ENCODE measurements around the gene ABCC11.
A peak's percentile ranks its signal among the peaks of the same experiment; 100 is the strongest.
"Not testable (repeated sequence)": the region's sequence is repeated elsewhere in the genome, so short reads cannot be mapped to it uniquely, and the experiment has no call there.

The ABCC11 gene

GRCh38 chr16:48201515-48202201, 45.7 kb downstream of the ABCC11 start:
- DNase-seq (ENCODE audit: low read depth in 2 of 2): no peak

GRCh38 chr16:48197294-48197693, 50.0 kb downstream of the ABCC11 start:
- DNase-seq (ENCODE audit: low read depth in 2 of 2): no peak

GRCh38 chr16:48194828-48195556, 52.3 kb downstream of the ABCC11 start:
- DNase-seq (ENCODE audit: low read depth in 2 of 2): no peak

DNA sequence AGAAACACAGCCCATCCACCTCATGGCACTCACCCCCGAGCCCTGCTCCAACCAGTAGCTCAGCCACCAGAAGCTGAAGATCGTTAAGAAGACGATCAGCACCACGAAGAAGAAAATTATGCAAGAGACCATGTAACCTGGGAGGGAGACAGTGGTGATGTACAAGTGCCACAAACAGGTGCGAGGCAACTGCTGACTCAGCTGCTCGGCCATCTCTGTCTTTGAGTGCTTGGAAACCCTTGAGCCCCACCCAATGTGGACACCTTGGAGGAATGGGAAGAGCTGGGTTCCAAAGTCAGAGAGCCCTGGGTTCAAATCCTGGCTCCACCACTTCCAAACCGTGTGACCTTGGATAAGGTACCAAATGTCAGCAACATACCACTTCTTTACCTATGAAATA, 53.5 kb downstream of the ABCC11 start:
- DNase-seq (ENCODE audit: low read depth in 2 of 2): no peak

GRCh38 chr16:48188449-48189102, 58.8 kb downstream of the ABCC11 start:
- no peak for DNase-seq (ENCODE audit: low read depth in 2 of 2)

- no peak for DNase-seq (ENCODE audit: low read depth in 2 of 2)
Measured at GRCh38 chr16:48187779-48188178, 59.6 kb downstream of the ABCC11 start.

DNA sequence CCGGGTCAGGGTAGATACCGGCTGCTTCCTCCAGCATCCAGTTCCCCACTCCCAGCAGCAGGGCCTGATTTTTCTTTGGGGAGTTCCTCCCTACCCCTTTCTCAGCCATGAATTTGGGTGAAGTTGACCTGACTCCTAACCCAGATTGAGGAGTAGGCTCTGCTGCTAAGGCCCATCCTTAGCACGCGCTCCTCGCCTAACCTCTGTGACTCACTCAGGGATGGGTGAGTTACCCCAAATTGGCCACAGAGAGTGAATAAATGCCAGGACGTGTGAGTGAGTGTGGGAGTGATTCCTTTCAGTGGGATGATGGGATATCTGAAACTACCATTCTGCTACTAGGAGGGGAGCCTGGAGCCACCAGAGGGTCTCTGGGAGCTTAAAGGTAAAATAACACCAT, 62.7 kb downstream of the ABCC11 start:
- DNase-seq (ENCODE audit: low read depth in 2 of 2): no peak

DNA sequence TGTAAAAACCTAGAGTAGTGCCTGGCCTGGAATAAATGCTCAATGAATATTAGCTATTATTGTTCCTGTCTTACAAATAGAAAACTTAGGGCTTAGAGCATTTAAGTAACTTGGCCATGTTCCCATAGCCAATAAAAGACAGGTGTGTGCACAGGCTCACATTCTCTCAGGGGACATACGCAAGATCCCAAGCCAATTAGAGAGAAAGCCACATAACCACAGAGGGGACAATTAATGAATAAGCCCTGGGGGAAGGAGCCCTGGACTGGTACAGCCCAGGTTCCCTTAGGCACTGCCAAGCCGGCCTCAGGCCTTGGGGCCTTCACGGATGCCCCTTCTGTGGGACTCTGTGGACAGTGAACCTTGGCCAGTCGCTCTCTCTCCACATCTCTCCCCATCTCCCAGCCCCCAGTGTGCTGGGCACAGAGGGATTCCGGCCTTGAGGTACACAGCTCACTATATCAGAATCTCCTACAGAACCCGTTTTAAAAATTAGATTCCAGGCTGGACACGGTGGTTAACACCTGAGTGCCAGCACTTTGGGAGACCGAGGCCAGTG, 64.3 kb downstream of the ABCC11 start:
- no peak for DNase-seq (ENCODE audit: low read depth in 2 of 2)

DNA sequence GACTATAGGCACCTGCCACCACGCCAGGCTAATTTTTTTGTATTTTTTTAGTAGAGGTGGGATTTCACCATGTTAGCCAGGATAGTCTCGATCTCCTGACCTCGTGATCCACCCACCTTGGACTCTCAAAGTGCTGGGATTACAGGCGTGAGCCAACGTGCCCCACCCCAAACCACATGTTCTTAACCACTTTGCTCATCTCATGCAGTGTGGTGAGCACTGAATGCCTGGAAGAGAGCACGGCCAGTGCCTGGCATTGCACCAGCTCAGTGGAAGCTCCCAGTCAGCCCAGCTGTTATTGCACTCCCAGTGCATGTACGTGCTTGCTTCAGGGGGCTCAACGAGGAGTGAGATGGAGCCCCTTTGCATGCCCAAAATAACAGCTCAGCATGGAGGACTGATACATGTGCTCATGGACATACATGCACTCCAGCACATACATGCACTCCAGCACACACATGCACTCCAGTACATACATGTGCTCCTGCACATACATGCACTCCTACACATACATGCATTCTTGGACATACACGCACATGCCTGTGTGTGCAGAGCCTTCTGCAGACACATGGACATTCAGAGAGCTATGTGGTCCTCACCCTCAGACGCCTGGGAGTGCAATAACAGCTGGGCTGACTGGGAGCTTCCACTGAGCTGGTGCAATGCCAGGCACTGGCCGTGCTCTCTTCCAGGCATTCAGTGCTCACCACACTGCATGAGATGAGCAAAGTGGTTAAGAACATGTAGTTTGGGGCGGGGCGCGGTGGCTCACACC, 65.4 kb downstream of the ABCC11 start:
- not testable (repeated sequence) for DNase-seq (ENCODE audit: low read depth in 2 of 2)

- no peak for DNase-seq (ENCODE audit: low read depth in 2 of 2)
Measured at GRCh38 chr16:48180868-48181480, 66.4 kb downstream of the ABCC11 start.

- no peak for DNase-seq (ENCODE audit: low read depth in 2 of 2)
Measured at GRCh38 chr16:48176635-48177408, 70.5 kb downstream of the ABCC11 start.

GRCh38 chr16:48173889-48174288, 73.5 kb downstream of the ABCC11 start:
- no peak for DNase-seq (ENCODE audit: low read depth in 2 of 2)

DNA sequence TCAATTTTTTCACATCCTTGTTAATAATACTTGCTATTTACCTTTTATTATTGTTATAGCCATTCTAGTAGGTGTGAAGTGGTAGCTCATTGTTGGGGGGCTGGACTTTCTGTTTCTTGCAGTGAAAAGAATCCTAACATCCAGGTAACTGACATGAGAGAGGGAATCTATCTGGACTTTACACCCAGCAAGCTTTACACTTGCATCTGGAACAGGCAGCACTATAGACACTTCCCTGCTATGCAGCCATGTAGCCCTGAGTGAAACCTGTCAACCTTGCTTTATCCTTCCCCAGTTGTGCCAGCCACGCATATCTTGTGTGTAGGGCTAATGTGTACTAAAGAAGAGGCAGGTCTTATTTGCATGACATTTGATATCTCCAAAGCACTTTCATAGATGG, 74.7 kb downstream of the ABCC11 start:
- no peak for DNase-seq (ENCODE audit: low read depth in 2 of 2)

DNA sequence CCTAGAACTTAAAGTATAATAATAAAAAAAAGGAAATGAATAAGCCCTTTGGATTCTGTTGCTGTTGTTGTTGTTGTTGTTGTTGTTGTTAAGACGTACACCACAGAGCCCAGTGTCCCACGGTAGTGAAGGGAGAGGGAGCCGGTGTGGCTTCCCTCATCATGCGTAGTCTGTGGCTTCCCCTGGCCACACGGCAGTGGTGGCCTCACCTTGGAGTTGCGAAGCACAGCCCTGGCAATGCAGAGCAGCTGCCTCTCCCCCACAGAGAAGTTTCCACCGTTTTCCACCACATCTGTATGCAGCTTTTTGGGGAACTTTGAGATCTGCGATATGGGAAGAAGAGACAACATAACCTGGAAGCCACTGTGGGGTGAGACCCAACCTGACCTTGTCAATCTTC, 77.4 kb downstream of the ABCC11 start:
- DNase-seq (ENCODE audit: low read depth in 2 of 2): no peak

- no peak for DNase-seq (ENCODE audit: low read depth in 2 of 2)
Measured at GRCh38 chr16:48168075-48168474, 79.3 kb downstream of the ABCC11 start.

DNA sequence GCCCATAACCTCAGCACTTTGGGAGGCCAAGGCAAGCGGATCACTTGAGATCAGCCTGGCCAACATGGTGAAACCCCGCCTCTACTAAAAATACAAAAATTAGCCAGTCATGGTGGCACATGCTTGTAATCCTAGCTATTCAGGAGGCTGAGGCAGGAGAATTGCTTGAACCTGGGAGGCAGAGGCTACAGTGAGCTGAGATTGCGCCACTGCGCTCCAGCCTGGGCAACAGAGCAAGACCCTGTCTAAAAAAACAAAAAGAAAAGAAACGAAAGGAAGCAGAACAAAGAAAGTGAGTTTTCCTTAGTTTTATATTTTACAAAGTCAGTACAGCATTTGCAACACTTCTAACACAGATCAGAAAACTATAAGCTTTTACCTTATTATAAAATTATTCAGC, 80.7 kb downstream of the ABCC11 start:
- DNase-seq (ENCODE audit: low read depth in 2 of 2): not testable (repeated sequence)

DNA sequence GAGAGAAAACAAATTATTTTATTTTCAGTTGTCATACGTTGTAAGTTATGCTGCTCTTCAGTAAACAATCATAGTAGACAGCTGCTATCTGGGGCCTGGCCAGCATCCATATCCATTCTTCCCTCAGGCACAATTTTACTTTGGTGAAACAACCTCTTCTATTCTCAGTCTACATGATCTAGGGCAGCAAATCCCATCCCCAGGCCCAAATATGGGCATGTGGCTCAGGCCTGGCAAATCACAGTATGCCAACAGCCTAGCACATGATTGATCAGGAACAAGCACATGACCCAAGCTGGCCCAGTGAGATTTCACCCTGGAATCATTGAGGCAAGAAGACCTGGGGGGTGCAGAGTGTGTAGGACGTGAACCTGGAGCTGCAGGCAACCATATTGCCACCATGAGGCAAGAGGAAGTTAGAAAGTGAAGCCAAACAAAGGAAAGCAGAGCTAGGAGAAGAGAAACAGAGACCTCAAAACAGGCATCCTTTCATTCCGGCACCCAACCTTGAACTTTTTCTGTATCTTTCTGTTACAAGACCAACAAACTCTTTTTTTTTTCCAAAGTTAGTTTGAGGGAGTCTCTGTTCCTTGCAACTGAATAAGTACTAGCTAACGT, 81.3 kb downstream of the ABCC11 start:
- no peak for DNase-seq (ENCODE audit: low read depth in 2 of 2)

DNA sequence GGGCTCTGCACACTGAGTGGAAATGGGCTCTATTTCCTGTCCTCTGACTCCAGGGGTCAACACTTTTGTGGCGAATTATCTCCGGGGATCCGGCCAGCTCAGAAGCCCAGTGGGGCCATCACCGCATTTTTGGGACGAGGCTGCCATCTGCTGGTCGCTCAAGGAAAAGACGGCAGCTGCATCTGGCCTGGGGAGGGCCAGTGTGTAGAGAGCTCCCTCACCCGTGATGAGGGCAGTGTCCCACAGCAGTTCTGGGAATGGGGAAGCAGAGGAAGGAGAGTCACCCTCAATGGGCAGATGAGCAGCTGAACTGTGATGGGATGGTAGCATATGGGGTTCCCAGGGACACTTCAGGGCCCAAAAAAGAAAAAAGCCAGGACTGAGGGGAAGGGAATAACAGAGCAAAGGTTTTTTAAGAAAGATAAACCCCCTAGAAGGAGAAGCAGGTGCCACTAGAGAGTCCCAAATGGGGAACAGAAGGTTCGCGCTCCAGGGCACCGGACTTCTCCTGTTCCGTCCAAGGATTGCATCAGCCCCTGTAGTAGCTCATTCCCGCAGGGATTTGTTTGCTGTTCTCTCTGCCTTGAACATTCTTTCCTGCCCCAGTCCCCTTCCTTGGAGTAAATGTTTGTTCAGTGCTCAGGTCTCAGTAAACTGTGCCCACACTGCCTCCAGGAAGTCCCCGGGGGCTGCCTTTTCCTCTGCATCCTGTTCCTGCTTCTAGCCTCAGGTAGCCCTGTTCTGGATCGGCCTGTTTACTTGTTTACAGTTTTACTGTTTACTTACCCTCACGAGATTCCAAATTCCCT, 82.2 kb downstream of the ABCC11 start:
- DNase-seq (ENCODE audit: low read depth in 2 of 2): peak; percentile 13 to 32

- no peak for DNase-seq (ENCODE audit: low read depth in 2 of 2)
Measured at GRCh38 chr16:48162839-48163410, 84.4 kb downstream of the ABCC11 start.

Data from stimulated activated CD8-positive, alpha-beta memory T cell treated with anti-CD3 and anti-CD28 coated beads, Interleukin-15, amount 100 ng/mL, for 4 hours (primary cell).